Measurements from ENCODE around the gene FAM124A.

Gene FAM124A

DNA sequence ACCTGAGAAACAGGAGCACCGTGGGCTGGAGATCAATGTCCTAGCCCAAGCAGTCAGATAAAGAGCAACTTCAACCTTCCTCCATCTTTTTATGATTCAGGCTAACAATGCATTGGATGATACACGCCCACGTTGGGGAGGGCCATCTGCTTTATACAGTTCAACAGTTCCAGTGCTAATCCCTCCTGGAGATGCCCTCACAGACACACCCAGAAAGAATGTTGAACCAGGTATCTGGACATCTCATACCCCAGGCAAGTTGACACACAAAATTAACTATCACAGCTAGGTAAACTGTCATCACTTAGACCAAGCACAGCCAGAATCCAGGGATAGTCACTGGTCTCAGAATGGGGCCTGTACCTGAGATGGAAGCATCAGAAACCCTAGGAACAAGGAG lies 96.7 kb downstream of the FAM124A start:
- no peak overlapping the region for H3K27ac Mint-ChIP-seq
- H3K9me3 Mint-ChIP-seq = no peaks in the 10 kb centered on the region
- peaks cover 18% of the 10 kb centered on the region for H3K4me1 Mint-ChIP-seq
- no peak overlapping the region for H3K4me3 Mint-ChIP-seq
- TF ChIP-seq, protein P1, sequence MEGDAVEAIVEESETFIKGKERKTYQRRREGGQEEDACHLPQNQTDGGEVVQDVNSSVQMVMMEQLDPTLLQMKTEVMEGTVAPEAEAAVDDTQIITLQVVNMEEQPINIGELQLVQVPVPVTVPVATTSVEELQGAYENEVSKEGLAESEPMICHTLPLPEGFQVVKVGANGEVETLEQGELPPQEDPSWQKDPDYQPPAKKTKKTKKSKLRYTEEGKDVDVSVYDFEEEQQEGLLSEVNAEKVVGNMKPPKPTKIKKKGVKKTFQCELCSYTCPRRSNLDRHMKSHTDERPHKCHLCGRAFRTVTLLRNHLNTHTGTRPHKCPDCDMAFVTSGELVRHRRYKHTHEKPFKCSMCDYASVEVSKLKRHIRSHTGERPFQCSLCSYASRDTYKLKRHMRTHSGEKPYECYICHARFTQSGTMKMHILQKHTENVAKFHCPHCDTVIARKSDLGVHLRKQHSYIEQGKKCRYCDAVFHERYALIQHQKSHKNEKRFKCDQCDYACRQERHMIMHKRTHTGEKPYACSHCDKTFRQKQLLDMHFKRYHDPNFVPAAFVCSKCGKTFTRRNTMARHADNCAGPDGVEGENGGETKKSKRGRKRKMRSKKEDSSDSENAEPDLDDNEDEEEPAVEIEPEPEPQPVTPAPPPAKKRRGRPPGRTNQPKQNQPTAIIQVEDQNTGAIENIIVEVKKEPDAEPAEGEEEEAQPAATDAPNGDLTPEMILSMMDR (IDR thresholded peaks at IDR 0.05; ENCODE audit: unreplicated experiment in 3 of 3) = no peak
- H3K27me3 Mint-ChIP-seq (ENCODE audit: low read depth) = no peaks in the 10 kb centered on the region
- H3K36me3 Mint-ChIP-seq (ENCODE audit: low read depth) = no peaks in the 10 kb centered on the region

DNA sequence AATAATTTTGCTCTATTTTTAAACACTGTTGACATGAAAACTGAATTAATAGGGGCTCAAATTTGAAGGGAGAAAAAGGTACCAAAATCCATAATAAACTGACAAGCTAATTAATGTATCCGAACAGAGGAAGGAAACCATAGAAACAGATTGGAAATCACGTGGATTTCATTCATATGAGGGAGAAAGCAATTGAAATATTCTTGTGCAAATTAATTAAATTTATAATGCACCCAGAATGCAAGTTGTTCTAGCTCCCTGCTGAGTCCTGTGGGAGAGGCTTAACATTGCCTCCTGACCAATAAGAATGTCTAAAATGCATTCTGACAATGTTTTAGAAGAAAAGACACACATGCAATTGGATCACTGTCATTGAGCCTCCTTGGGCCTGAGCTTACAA lies 99.6 kb downstream of the FAM124A start:
- H3K4me1 Mint-ChIP-seq = no peaks in the 10 kb centered on the region
- H3K4me3 Mint-ChIP-seq = no peak overlapping the region
- TF ChIP-seq, protein P1 (IDR thresholded peaks at IDR 0.05; ENCODE audit: unreplicated experiment in 3 of 3) = no peak

DNA sequence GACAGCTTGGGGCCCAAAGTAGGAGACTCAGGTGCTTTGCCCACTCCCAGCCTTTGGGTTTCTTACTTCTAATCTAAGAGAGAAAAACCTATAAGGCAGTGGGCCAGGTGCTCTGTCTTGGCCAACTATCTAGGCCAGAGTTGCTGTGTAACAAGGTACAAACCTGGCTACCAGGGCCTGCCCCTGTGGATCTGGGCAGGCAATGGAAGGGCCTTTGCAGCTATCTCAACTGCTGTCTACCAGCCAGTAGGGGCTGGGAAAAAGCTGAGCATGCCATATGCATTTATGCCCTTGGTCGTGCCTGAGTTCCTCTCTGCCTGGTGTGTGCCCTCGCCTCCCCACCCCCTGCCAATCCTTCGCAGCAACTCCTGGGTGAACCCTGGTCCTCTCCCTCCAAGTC lies 100.6 kb downstream of the FAM124A start:
- no peaks in the 10 kb centered on the region for H3K36me3 Mint-ChIP-seq (ENCODE audit: low read depth)
- no peak overlapping the region for H3K4me3 Mint-ChIP-seq
- no peaks in the 10 kb centered on the region for H3K4me1 Mint-ChIP-seq
- TF ChIP-seq, protein P1 (IDR thresholded peaks at IDR 0.05; ENCODE audit: unreplicated experiment in 3 of 3) = no peak
- no peak overlapping the region for H3K27ac Mint-ChIP-seq
- no peaks in the 10 kb centered on the region for H3K27me3 Mint-ChIP-seq (ENCODE audit: low read depth)
- H3K9me3 Mint-ChIP-seq = no peaks in the 10 kb centered on the region

More for the DNA sequence above, 99.6 kb downstream of the FAM124A start:
- Mint-ChIP-seq H3K9me3 (no peaks in the 10 kb centered on the region), H3K27ac (no peak overlapping the region), H3K27me3 (ENCODE audit: low read depth) (no peaks in the 10 kb centered on the region), H3K36me3 (ENCODE audit: low read depth) (no peaks in the 10 kb centered on the region)

DNA sequence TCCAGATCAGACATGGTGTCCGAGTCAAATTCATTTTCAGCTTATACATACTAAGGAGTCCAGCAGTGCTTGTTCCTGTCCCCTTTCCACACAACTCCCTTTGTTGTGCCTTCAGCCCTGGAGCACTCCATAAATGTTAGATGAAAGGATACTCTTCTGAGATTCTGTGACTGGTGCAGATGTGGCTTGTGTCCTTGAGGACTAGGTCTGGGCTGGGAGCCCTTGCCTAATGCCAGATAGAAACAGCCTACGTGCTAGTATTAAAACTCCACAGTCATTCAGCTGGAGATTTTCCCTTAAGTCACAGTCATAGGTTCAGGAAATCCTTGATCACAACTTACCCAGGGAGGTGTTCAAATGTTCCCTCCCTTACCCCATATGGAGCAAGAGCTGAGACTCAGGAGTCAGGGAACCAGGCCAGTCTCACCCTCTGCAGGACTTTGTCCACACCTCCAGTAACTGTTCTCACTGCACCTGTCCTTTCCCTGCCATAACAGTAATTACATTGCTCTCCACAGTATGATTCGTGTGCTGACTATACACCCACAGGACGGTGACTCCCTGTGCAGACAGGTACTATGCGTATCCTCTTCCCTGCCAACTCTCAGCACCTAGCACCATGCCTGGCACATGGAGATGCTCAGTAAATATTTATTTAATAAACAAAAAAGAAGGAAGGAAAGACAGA lies 101.8 kb downstream of the FAM124A start:
- Mint-ChIP-seq H3K9me3 (no peaks in the 10 kb centered on the region), H3K4me3 (no peak overlapping the region), H3K27ac (no peak overlapping the region), H3K4me1 (no peaks in the 10 kb centered on the region), H3K27me3 (ENCODE audit: low read depth) (no peaks in the 10 kb centered on the region), H3K36me3 (ENCODE audit: low read depth) (no peaks in the 10 kb centered on the region)
- TF ChIP-seq, protein P1 (IDR thresholded peaks at IDR 0.05; ENCODE audit: unreplicated experiment in 3 of 3) = no peak

DNA sequence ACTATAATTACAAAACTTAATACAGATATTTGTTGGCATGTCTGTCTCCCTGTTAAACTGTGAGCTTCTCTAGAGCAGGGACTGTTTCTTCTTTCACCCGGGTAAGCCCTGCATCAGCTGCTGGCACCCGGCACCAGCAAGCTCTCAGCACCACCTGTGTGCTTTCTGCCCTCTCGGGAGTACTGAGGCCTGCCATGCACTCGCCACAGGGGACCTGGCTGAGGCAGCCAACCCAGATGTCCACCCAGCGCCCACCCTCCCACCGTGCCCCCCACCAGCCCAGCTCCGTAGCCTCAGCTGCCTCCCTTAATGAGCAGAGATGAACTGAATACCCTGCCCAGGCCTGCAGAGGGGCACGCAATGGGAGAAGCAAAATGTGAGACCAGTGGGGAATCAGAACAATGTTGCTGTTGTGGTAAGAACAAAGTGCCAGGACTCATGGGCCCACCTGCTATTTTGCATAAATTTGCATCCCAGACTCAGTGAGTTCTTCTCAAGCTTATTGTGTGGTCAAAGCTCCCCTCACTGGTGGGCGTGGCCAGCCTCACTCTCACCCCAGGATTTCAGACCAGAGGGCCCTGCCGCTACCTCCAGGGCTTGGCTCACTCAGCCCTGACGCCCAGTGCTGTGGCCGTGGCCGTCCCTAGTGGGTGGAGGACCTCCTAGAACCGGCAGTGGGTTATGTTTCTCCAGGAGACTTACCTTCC lies 102.7 kb downstream of the FAM124A start:
- TF ChIP-seq, protein P1 (IDR thresholded peaks at IDR 0.05; ENCODE audit: unreplicated experiment in 3 of 3) = no peak
- Mint-ChIP-seq H3K36me3 (ENCODE audit: low read depth) (no peaks in the 10 kb centered on the region), H3K4me3 (no peak overlapping the region), H3K4me1 (no peaks in the 10 kb centered on the region), H3K27ac (no peak overlapping the region), H3K9me3 (no peaks in the 10 kb centered on the region), H3K27me3 (ENCODE audit: low read depth) (no peaks in the 10 kb centered on the region)

DNA sequence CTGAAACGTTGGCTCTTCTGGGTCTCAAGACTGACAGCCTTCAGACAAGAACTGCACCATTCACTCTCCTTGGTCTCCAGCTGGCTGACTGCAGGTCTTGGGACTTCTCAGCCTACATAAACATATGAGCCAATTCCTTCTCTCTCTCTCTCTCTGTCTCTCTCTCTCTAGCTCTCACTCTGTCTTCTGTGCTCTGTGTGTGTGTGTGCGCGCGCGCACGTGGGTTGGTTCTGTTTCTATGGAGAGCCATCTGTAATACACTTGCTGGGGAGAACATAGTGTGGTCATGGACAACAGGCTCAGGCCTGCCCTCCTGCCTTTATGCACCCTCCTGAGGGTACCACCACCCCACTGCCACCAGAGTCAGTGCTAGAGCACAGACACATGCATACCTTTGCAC lies 103.6 kb downstream of the FAM124A start:
- Mint-ChIP-seq H3K36me3 (ENCODE audit: low read depth) (no peaks in the 10 kb centered on the region), H3K27me3 (ENCODE audit: low read depth) (no peaks in the 10 kb centered on the region), H3K27ac (no peak overlapping the region), H3K9me3 (no peaks in the 10 kb centered on the region), H3K4me1 (no peaks in the 10 kb centered on the region), H3K4me3 (no peak overlapping the region)
- TF ChIP-seq, protein P1 (IDR thresholded peaks at IDR 0.05; ENCODE audit: unreplicated experiment in 3 of 3) = no peak

Measured in nephron (organoid).